GM04503 (cell line): ENCODE measurements around the gene ME3.
"Not testable (repeated sequence)": the region's sequence is repeated elsewhere in the genome, so short reads cannot be mapped to it uniquely, and the experiment has no call there.

Experiments
- DNase-seq: peaks from one replicate; pipeline ENCODE4 v3.0.0-alpha.2; 2012; ENCODE audit warnings: low read depth

The ME3 gene

DNA sequence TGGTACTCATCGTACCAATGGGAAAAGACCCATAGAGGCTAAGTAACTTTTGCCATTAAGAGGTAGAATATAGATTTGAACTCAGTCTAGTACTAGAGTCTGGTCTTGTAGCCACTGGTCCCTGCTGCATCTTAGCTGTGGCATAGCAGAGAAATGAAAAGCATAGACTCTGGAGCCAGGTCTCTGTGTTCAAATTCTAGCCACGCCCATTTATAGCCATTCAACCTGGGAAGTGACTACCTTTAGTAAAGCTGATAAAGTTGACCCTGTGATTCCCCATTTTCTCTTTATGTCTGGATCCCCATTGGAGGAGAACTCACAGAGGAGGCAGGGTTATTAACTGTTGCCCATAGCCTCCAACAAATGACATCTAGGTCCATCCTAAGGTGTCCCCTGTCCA, 113.6 kb downstream of the ME3 start:
- no peak for DNase-seq

DNA sequence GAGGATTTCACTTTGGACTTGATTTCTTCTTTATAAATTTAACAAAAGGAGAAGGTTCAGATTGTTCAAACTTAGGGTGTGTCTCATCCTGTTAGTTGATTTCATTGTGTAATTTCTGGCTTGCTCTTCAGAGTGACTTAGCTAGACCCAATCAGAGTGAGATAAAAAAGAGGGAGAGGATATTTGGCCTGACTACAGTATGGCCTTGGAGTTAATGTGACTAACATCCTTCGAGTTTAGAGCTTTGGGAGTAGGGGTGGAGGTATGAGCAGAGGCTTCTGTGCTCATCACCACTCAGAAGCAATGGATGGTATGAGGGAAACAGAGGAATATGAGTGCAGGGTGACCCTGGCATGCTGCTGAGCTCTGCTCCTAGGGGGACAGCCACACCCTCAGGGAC, 114.2 kb downstream of the ME3 start:
- no peak for DNase-seq

DNA sequence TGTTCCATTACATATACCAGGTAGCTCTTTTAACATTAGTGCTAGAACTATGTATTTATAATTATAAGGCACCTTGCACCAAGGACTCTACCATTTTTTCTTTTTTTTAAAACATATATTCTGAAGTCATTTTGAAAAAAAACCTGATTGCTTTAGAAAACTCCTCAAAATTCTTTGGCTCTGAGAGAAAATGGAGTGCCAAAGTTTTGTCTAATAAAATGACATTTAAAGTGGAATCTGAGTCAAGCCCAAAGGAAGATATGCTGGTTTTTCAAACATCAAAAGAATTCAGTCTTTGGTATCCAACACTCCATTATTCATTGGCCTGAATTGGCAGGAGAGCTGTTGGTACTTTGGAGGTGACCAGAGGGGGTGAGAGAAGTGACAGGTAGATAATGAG, 116.5 kb downstream of the ME3 start:
- DNase-seq = no peak

DNA sequence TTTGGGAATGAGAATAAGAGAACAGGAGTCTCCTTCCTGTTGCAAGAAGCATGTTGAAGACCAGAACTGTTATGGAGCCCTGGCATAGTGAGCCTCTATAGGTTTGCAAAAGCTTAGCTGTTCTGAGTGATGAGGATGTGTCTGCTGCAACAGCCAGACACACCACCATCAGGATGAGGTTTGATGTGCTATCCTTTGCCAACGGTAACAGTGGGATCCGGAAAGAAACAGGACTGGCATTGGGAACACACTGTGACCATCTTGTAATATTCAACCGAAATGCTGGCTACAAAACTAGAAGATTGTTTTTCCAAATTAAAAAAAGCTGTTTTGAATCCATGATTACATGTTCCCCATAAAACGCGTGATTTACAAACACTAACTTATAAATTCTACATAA, 117.0 kb downstream of the ME3 start:
- no peak for DNase-seq

DNA sequence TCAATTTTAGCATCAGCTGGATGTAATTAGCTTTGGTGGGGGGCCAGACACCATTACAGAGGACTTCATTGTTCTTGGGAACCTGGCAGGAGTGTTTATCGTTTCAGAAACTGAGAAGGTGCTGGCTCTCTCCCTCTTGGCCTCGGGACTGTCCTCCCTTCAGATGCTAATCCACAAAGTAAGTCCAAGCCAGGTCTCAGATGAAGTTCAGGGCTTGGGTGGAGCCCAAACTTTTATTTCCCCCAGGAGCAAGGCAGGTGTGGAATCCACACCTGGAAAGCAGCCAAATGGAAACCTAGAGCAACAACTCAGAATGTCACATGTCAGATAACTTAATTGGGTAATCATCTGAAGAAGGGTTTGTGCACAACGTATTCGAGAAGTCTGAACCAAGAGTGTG, 119.2 kb downstream of the ME3 start:
- no peak for DNase-seq

DNA sequence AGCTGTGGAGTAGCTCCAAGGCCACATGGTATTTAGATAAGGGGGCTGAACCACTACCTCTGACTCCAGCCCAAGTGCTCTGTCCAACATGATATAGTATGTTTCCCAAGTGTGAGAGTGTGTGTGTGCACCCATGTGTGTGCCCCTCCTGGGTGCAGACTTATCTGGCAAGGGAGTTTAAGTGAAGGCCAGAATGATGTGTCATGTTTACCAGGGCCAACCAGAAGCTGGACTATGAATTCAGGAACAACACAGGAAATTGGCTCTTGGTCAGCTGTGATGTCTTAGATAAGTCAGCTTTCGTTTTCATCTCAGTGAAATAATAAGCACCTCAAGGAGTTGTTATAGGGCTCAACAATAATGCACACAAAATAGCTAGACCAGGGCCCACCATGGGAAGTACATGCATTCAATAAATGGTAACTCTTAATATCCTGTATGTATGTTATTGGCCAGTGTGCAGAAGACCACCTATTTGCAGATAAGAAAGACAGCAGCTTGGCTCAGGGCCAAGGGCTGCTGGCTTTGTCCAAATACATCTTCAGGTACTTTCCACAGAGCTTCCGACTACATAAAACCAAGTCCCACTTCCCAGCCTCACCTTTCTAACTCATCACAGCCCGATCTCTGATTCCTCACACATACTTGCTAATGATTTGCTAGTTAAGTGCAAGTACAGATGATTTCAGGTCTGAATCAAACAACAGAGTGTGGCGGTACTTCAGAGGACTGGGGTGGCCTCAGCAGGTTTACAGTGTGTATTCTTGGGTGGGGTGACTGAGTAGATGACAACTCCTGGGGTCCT, 120.9 kb downstream of the ME3 start:
- peak; percentile 71 for DNase-seq

DNA sequence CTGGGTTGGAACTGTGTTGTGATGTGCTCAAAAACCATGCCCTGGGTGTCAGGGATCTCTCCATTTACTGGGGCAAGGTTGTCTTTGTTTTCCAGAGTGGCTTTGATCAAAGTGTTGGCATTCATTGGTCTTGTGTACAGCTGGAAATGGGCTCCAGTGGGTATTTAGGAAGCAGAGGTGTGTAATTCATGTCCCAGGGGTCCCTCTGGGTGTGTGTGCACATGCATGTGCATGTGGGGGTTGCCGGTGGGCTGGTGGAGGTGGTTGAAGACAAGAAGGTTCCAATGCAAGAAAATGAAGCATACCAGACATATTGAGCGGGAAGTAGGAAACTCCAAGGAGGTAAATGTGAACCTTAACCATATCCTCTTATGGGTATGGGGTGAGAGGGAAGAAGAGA, 121.7 kb downstream of the ME3 start:
- DNase-seq = no peak

DNA sequence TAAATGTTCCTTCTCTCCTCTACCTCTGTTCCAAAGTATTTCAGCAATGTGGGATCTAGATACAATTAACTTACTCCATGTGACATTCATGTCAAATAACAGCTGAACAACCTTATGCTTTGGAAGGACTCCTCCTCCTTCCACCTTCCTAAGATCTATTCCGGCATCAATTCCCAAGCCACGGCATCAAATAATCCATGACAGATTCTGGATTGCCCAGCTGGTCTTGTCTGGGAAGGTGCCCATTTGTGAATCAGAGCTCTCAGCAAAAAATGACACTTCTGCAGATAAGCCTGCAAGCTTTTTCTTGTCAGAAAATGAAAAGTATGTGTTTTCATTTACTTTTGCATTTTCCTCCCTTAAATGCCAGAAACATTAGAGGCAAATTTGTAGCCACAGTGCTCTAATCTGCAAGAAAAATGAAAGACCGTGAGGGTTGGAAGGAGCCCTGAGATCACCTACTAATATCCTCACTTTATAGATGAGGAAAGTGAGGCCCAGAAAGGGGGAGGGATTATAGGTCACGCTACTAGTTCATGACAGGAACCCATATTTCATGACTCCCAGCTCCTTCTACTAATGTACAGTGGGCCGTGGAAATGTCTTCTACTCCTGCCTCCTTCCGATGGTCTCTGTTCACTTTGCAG, 124.0 kb downstream of the ME3 start:
- DNase-seq = no peak

DNA sequence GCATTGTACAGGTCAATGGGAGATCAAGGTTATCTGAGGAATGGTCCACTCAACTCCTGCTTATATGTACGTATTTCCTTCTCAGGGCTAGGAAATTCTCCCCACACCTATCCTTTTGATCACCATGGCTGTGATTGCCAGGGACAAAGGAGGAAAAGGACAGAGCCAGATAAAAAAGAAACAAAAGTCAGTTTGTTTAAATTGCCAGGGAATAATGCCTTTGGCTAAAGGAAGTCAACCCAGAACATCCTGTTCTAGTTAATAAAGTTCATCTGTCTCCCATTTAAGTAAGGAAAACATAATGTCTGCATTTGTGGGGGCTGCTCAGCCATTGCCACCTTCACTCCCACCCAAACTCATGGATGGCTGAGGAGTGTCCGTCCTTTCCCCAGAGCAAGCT, 124.7 kb downstream of the ME3 start:
- no peak for DNase-seq

DNA sequence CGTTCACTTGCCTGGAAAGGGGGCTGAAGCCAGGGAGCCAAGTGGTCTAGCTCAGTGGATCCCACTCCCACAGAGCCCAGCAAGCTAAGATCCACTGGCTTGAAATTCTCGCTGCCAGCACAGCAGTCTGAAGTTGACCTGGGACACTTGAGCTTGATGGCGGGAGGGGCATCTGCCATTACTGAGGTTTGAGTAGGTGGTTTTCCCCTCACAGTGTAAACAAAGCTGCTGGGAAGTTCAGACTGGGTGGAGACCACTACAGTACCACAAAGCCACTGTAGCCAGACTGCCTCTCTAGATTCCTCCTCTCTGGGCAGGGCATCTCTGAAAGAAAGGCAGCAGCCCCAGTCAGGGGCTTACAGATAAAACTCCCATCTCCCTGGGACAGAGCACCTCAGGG, 131.1 kb downstream of the ME3 start:
- not testable (repeated sequence) for DNase-seq

DNA sequence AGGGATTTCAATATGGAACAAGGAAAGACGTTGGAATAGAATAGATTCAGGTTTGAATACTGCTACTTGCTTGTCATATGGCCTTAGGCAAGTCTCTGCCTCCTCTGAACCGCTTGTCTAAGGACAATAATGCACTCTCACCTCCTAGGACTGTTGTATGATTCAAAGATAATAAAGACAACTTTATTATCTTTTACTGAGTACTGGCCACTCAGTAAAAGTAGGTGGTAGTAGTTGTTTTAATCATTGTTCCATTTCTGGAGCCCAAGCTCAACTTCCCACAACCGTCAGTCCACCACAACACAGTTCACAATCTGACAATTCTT, 134.2 kb downstream of the ME3 start:
- no peak for DNase-seq

DNA sequence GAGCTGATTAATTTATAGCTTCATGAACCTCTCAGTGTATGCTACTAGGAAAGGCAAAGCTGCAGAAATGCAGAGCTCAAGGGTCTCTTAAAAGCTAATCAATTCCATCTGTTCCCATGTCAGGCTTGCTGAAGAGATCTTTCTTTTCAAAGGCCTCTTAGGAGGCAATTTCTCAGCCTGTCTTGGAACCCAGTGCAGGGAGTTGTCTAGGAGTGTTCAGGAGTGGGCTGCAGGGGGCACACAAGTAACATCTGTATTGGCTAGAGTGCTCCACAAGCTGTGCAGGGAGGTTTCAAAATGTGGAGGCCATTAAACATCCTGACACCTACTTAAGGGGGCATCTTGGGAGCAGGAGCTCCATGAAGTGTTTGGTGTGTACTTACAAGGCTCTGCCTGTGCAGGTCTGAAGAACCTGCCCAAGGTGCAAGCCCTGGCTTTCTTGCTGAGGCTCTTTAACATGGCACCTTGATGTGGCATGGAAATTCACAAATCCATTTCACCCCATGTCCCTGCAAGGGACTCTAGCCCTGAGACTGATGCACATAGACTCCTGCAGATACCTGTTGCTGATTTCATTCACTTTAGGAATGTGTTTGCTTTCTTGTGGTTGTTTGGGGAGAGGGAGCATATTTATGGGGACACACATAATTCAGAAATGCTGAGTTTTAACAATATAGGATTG, 134.7 kb downstream of the ME3 start:
- no peak for DNase-seq

DNA sequence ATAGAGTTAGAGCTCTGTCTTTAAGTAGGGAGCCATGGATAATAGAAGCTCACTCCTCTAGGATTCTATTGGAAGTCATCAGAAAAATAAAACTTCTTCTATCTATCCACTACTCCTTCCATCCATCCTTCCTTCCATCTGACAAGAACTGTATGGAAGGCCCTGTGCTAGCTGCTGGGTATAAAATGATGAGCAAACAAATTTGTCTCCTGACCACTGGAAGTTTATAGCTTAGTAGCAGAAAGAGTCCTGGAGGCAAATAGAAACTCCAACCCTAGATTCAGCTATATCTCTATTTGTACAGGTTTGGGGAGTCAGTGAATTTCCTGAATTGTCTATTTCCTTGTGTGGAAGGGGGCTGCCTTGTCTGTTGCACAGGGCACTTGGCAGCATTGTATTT, 136.6 kb downstream of the ME3 start:
- DNase-seq = no peak

DNA sequence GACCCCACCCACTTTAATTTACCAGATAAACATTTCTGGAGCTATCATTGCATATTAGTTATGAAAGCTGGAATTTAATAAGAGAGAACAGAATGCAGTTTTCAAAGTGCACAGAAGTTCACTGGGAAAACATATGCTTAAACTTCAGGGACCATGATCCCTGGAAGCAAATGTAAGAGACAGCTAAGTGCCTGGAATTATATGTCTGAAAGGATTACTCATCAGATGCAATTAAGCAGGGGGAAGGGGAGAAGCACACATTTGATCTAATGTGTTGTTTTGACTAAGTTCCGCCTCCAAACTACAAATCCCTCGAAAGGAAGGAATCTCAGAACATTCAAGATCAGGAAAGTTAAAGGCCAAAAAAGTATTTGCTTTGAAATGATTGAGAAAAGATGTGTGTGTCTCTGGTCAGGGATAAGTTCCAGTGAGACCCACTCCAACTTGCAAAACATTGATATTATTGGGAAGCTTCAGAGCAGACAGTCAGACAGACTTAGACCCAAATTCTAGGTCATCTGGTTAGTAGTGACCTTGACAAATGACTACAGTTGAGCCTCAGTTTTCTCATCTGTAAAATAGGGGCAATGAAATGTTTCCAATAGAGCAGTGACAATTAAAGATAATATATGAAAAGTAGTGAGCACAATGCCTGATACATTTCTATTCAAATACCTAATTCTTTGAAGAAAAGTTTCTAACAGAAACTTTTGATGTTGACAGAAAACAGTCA, 147.6 kb downstream of the ME3 start:
- peak; percentile 31 for DNase-seq

DNA sequence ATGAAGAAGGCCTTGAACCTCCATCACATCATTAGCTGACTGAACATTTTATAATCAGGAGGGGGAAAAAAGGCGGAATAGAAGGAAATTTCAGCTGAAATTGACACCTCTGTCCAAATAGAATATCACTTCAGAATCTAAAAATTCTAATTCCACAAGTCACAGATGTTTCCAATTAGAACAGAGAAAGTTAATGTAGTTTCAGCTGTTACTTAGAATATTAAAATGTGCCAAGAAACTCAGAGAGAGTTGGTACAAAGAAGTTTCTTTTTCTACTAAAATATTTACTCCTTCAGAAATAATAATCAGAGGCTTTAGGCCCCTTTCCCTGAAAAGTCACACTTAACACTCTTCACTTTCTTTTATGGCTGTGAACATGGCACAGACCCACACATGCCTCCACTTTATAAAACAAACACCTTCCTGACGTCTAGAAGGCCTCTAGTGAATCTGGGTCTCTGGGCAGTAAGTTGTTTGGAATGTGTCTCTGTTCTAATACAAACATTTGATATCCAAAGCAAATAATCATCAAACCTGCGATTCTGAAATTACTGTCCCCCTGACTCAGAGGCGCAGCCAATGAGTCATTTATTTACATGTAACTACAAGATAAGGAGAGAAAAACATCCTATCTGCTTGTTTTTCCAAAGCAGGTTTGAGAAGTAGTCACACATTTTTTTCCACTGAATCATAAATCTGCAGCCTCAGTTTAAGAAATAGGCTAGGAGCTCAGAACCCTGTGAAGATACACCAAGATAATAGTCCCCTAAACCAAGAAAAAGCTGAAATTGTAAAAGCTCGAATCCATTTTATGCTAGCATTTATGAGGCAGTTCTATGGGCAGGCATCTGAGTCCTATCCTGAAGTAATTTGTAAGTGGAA, 148.4 kb downstream of the ME3 start:
- peak; percentile 64 for DNase-seq

DNA sequence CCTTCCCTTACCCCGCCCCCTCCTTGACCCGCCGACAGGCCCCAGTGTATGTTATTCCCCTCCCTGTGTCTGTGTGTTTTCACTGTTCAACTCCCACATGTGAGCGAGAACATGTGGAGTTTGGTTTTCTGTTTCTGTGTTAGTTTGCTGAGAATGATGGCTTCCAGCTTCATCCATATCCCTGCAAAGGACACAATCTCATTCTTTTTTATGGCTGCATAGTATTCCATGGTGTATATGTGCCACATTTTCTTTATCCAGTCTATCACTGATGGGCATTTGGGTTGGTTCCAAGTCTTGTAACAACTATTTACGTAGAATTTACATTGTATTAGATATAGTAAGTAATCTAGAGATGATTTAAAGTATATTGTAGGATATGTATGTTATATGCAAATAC, 149.9 kb downstream of the ME3 start:
- DNase-seq = not testable (repeated sequence)

DNA sequence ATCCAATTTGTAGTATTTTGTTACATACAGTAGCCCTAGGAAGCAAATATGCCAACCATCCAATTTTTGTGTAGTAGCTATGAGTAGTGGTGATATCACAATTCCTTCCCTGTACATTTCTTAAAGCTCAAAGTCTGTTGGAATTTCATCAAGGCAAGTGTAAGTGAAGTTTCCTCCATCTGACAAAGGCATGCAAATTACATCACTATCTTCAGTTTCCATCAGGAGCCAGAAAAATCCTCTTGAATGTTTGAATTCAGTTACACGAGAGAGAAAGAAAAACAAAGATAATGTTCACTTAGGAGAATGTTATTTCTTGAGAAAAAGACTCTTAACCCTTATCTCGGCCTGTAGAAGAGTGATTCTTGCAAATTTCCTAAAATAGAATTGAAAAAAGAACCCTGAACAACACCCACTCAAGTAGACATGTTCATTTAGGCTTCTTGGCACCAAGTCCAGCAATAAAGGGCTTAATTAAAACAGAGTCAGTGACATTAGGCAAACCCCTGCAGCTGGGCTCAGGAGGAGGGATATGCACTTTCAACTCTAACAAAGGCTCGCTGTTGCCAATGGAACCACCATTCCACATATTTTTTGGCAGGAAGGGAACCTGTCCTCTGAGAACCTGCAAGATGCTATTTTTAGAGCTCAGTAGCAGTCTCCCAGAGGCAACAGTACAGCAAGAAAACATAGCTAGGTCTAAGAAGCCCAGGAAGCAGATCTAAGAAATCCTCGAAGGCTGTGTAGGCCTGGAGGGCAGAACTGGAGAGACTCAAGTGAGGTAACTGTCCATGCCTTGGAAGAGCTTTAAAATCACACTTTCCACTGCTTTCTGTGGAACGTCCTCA, 153.1 kb downstream of the ME3 start:
- DNase-seq = peak; percentile 60

DNA sequence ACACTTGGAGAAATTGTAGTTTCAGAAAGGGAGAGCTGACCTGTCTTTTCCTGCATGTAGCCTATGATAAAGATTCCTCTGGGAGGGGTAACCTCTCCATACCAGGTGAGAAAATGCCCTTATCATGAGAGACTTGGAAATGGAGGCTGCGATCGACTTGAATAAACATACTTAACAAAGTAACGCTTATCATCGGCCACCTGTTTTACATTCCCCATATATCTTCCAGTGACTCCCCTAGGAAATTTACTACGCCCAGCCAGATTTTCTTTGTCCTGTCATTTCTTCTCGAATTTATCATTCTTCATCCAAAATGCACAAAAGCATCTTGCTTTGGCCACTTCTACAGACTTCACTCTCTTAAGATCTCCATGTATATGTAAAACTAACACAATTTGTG, 154.2 kb downstream of the ME3 start:
- no peak for DNase-seq

DNA sequence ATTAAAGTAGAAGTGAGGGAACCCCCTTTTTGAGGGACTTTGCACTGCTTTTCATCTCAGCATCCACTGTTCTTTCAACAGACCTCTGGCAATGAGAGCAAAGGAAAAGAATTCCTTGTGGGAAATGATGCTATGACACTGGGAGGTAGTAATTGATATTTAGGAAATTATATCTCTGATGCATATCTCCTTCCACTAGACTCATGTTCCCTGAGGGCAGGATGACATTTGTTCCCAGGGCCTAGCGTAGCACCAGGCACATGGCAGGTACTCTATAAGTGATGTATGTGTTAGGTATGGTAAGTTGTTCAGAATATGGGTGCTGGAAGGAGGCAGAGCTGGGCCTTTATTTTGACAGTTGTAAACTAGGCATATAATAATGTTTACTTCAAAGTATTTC, 154.9 kb downstream of the ME3 start:
- no peak for DNase-seq

DNA sequence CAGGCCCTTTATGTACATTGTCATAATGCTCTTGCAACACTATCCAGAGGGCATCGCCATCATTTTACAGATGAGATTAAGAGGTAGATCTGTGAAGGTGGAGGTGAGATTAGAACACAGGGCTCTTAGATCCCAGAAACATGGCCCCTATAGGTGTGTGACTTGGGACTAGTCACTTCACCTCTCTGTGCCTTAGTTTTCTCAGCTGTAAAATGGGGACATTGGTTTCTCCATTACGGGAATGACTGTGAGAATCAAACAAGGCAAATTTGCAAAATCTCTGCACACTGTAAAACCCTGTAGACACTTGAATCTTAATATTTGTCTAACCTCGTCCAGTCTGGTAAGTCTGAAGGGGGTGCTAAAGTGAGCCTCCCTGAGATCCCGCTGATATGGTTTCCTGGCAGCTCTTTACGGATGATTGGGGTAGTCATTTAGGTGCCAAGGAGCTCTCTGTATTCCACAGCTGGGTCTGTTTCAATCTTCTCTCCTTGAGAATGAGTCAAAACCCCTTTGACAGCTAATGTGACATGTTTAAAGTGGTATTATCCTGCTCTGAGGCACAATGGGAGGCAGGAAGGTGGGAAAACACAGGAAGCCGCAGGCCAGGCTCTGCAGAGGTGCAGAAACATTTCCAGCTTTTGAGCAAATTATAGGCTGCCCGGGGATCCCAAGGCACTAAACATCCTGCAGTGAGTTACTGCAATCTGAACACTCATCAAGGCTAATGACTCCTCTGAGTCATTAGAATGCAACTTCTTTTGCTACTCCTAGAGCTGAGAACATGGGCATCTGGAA, 156.9 kb downstream of the ME3 start:
- DNase-seq = peak; percentile 92
